GM12878 (cell line): ENCODE measurements around the gene ERP44. TPM values are rescaled to one million over a fixed set of nuclear protein-coding genes. Genes with fewer than 3 reads are reported as not detected.

Experiments used
- ATAC-seq: fragments of 200-7000 bp; cut with Tn5 transposase; 3 replicates; pipeline ENCODE4 v1.9.1; 2020; ENCODE audit warnings: mild to moderate bottlenecking, moderate library complexity
- BruUV-seq: library from RNA; stranded (reverse); fragments of 400-500 nt; replicated peaks from 2 replicates; lab custom pipeline; 2021; lab: Mats Ljungman, UMichigan
- CTCF ChIA-PET: fragments of 300-600 bp; sonication (Branson Sonifier 250); formaldehyde crosslinking; extraction: SDS; loops from one replicate; lab custom pipeline; 2021; ENCODE audit warnings: inconsistent platforms; lab: Yijun Ruan, JAX
- POLR2A ChIA-PET: fragments of 350-600 bp; formaldehyde crosslinking; extraction: SDS; loops from one replicate; lab custom pipeline; 2021; ENCODE audit warnings: inconsistent platforms; lab: Charles Lee
- RAD21 ChIA-PET: fragments of 300-600 bp; sonication (Branson Sonifier 250); formaldehyde crosslinking; loops from one replicate; lab custom pipeline; 2023; ENCODE audit warnings: antibody characterized with exemption; ENCODE audit not compliant: unreplicated experiment; lab: Charles Lee
- SMC1A ChIA-PET: fragments of 300-600 bp; sonication (Branson Sonifier 250); formaldehyde crosslinking; loops from one replicate; lab custom pipeline; 2023; ENCODE audit not compliant: unreplicated experiment, uncharacterized antibody; lab: Charles Lee
- DNase-seq: peaks from one replicate; pipeline ENCODE4 v3.0.0-alpha.2; 2011; ENCODE audit warnings: low read depth, low spot score
- FAIRE-seq: peaks from 3 replicates; lab custom pipeline; 2011; peaks lifted over from hg19 to GRCh38; lab: Jason Lieb, UNC
- H2AFZ ChIP-seq: 2 replicates; pipeline ENCODE4 v1.6.0; 2011; ENCODE audit warnings: low read depth, low read length, control low read depth; ENCODE audit not compliant: control insufficient read depth
- H3K27ac ChIP-seq: 2 replicates; pipeline ENCODE4 v1.5.1; 2011; ENCODE audit warnings: control low read depth; ENCODE audit not compliant: control insufficient read depth, insufficient read depth
- H3K27me3 ChIP-seq, 2 experiments: replicated peaks in 1 of 2; 2 replicates each; pipeline versions ENCODE4 v1.6.0 to v1.6.1; 2011; ENCODE audit warnings: low read length in 1 of 2; ENCODE audit not compliant: control insufficient read depth in 2 of 2, insufficient read depth in 2 of 2
- H3K36me3 ChIP-seq, 2 experiments: 2 replicates each; pipeline ENCODE4 v1.5.1; 2011; ENCODE audit warnings: low read length in 1 of 2; ENCODE audit not compliant: control insufficient read depth in 2 of 2, insufficient read depth in 2 of 2
- H3K4me1 ChIP-seq: 2 replicates; pipeline ENCODE4 v1.6.1; 2011; ENCODE audit warnings: mild to moderate bottlenecking, low read length, moderate library complexity, mixed read lengths; ENCODE audit not compliant: control insufficient read depth, insufficient read depth
- H3K4me2 ChIP-seq: 2 replicates; pipeline ENCODE4 v1.6.0; 2011; ENCODE audit warnings: control low read depth; ENCODE audit not compliant: control insufficient read depth, insufficient read depth
- H3K4me3 ChIP-seq: fragments of 200-600 bp; sonication (generic); 2 replicates; pipeline ENCODE4 v1.5.1; 2016
- H3K79me2 ChIP-seq: 2 replicates; pipeline ENCODE4 v1.6.0; 2011; ENCODE audit warnings: low read length; ENCODE audit not compliant: control insufficient read depth, insufficient read depth
- H3K9ac ChIP-seq: 2 replicates; pipeline ENCODE4 v1.8.0; 2011; ENCODE audit warnings: low read length, control low read depth, mixed read lengths; ENCODE audit not compliant: control insufficient read depth, insufficient read depth
- H3K9me3 ChIP-seq: replicated peaks from 3 replicates; pipeline ENCODE4 v1.5.1; 2011; ENCODE audit warnings: mild to moderate bottlenecking, low read length; ENCODE audit not compliant: control insufficient read depth, insufficient read depth
- H4K20me1 ChIP-seq: 2 replicates; pipeline ENCODE4 v1.6.0; 2011; ENCODE audit not compliant: control insufficient read depth, insufficient read depth
- BMI1 ChIP-seq: fragments of 450-650 bp; IDR thresholded peaks from 2 replicates; pipeline ENCODE4 v1.6.1; 2016; ENCODE audit warnings: mild to moderate bottlenecking, moderate library complexity, borderline replicate concordance
- CEBPB ChIP-seq, 2 experiments: fragments of 150-350 bp in 1 of 2; IDR thresholded peaks; 2 replicates each; pipeline ENCODE4 v1.6.1; 2012 to 2014; ENCODE audit warnings: low read depth in 2 of 2, low read length in 2 of 2, borderline replicate concordance in 1 of 2, inconsistent platforms in 1 of 2
- DPF2 ChIP-seq: fragments of 450-650 bp; IDR thresholded peaks from 2 replicates; pipeline ENCODE4 v1.6.1; 2017; ENCODE audit warnings: mild to moderate bottlenecking
- RBBP5 ChIP-seq: fragments of 200-600 bp; sonication (generic); conservative IDR thresholded peaks from 2 replicates; pipeline ENCODE4 v1.6.1; 2016
- WGBS: methylation state at CpG from one replicate; pipeline ENCODE4 v1.1.6; 2016; ENCODE audit warnings: low lambda C conversion rate; ENCODE audit not compliant: insufficient replicate concordance, insufficient coverage; ENCODE audit errors: missing lambda C conversion rate; 5-methylcytosine and 5-hydroxymethylcytosine counted together
- in situ Hi-C: fragments of 300-500 bp; cut with MboI; formaldehyde crosslinking; loops from 9 replicates; pipeline ENCODE4 v1.14.3; 2018; ENCODE audit warnings: mixed read lengths
- intact Hi-C: fragments of 100-400 bp; cut with micrococcal nuclease; formaldehyde crosslinking; loops from one replicate; pipeline ENCODE4 v1.14.2; 2022; ENCODE audit not compliant: unreplicated experiment
- polyA plus RNA-seq, 11 experiments: library from polyadenylated mRNA; depleted of rRNA in 4 of 11; unstranded in 6 of 11; stranded (reverse) in 5 of 11; fragments of >200 nt; fragmentation: Nextera tagmentation in 4 of 11; fragmentation: Illumina TruSeq in 1 of 11; extraction: Ambion mirVana in 4 of 11; extraction: Trizol in 1 of 11; gene quantifications; 1 replicate in 1 of 11; 2 replicates in 10 of 11; pipeline versions ENCODE4 v1.2.1 to v1.2.3, GENCODE V29; 2011 to 2016; ENCODE audit warnings: inconsistent platforms in 2 of 11, missing spikeins in 2 of 11, low read depth in 1 of 11
- total RNA-seq, 4 experiments: library from RNA; depleted of rRNA in 3 of 4; stranded (reverse); fragments of >200 nt in 3 of 4; fragmentation: Illumina TruSeq in 1 of 4; extraction: Trizol in 1 of 4; gene quantifications; 2 replicates each; pipeline versions ENCODE4 v1.2.1 to v1.2.3, GENCODE V29; 2013 to 2021
- TF ChIP-seq, protein P1 (sequence below): fragments of 450-650 bp; IDR thresholded peaks from 2 replicates; pipeline ENCODE4 v1.6.1; 2014; ENCODE audit warnings: mild to moderate bottlenecking
- TF ChIP-seq, protein P2 (sequence below): fragments of 450-650 bp; IDR thresholded peaks from 2 replicates; pipeline ENCODE4 v1.6.1; 2018; ENCODE audit warnings: mild to moderate bottlenecking, low read depth, moderate library complexity; ENCODE audit not compliant: partially characterized antibody

The ERP44 gene
- total and polyA plus RNA-seq, 10 of the 15 experiments (the other 5 are each of a cell fraction or from before 2014, with no cell fraction given) = 11.5 to 52.4 (median 20.2) TPM

GRCh38 chr9:100019541-100019940 is 79.3 kb downstream of the ERP44 start:
- intact Hi-C loops (no loop called here), in situ Hi-C loops (loop anchor here (25.0 kb wide), 2 partner anchors 207 to 568 kb away; partner anchors contain the start of genes CAVIN4 and NR4A3)

More at GRCh38 chr9:100019541-100019940, 79.3 kb downstream of the ERP44 start:
- ChIA-PET CTCF (interaction anchor here (1.0 kb wide), 1 partner anchor 201 kb away, joined by 3 read pairs; no protein-coding TSS in a partner anchor), POLR2A (no interaction called here)
- no peak for ATAC-seq
- H4K20me1 ChIP-seq = no peaks in the 10 kb centered on the region
- no peak overlapping the region for H3K4me3 ChIP-seq
- no peak overlapping the region for H3K4me2 ChIP-seq
- H3K36me3 ChIP-seq = peaks cover 0 to 23% of the 10 kb centered on the region in 2 experiments; a peak in 3 of 4 replicates
- H3K27me3 ChIP-seq = no peaks in the 10 kb centered on the region
- TF ChIP-seq RBBP5 (no peak), CEBPB (IDR thresholded peaks at IDR 0.05; ENCODE audit: borderline replicate concordance in 1 of 2, low read depth in 2 of 2, low read length in 2 of 2) (no peak), DPF2 (no peak), BMI1 (no peak)
- TF ChIP-seq, protein P1, sequence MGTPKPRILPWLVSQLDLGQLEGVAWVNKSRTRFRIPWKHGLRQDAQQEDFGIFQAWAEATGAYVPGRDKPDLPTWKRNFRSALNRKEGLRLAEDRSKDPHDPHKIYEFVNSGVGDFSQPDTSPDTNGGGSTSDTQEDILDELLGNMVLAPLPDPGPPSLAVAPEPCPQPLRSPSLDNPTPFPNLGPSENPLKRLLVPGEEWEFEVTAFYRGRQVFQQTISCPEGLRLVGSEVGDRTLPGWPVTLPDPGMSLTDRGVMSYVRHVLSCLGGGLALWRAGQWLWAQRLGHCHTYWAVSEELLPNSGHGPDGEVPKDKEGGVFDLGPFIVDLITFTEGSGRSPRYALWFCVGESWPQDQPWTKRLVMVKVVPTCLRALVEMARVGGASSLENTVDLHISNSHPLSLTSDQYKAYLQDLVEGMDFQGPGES = no peak
- TF ChIP-seq, protein P2, sequence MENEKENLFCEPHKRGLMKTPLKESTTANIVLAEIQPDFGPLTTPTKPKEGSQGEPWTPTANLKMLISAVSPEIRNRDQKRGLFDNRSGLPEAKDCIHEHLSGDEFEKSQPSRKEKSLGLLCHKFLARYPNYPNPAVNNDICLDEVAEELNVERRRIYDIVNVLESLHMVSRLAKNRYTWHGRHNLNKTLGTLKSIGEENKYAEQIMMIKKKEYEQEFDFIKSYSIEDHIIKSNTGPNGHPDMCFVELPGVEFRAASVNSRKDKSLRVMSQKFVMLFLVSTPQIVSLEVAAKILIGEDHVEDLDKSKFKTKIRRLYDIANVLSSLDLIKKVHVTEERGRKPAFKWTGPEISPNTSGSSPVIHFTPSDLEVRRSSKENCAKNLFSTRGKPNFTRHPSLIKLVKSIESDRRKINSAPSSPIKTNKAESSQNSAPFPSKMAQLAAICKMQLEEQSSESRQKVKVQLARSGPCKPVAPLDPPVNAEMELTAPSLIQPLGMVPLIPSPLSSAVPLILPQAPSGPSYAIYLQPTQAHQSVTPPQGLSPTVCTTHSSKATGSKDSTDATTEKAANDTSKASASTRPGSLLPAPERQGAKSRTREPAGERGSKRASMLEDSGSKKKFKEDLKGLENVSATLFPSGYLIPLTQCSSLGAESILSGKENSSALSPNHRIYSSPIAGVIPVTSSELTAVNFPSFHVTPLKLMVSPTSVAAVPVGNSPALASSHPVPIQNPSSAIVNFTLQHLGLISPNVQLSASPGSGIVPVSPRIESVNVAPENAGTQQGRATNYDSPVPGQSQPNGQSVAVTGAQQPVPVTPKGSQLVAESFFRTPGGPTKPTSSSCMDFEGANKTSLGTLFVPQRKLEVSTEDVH = no peak
- TF ChIP-seq, all 136 proteins: peak for 0
- H3K27ac ChIP-seq = no peak overlapping the region
- no peaks in the 10 kb centered on the region for H3K4me1 ChIP-seq
- SMC1A ChIA-PET = interaction anchor here (0.7 kb wide), 2 partner anchors 71 to 196 kb away, joined by 3 read pairs; no protein-coding TSS in a partner anchor
- FAIRE-seq (no peak), DNase-seq (no peak)
- no peak overlapping the region for H2AFZ ChIP-seq
- RAD21 ChIA-PET = no interaction called here
- BruUV-seq = no TSS peak
- H3K79me2 ChIP-seq = no peaks in the 10 kb centered on the region; the same call in none of the 2 replicates
- 100% methylated on average over 1 of the region's 1 CpG for WGBS
- no peak overlapping the region for H3K9ac ChIP-seq
- no peaks in the 10 kb centered on the region for H3K9me3 ChIP-seq
